Stimulated activated CD8-positive, alpha-beta memory T cell treated with anti-CD3 and anti-CD28 coated beads, Interleukin-2, amount 100 ng/mL, for 1 hour (primary cell): ENCODE data around the gene IFNAR2.
A peak's percentile ranks its signal among the peaks of the same experiment; 100 is the strongest.
"Not testable (repeated sequence)": the region's sequence is repeated elsewhere in the genome, so short reads cannot be mapped to it uniquely, and the experiment has no call there.

ENCODE experiments used
- DNase-seq, 2 donors: peaks; one replicate each; pipeline ENCODE4 v3.0.0-alpha.2; 2020; ENCODE audit warnings: low read depth in 2 of 2

The IFNAR2 gene

DNA sequence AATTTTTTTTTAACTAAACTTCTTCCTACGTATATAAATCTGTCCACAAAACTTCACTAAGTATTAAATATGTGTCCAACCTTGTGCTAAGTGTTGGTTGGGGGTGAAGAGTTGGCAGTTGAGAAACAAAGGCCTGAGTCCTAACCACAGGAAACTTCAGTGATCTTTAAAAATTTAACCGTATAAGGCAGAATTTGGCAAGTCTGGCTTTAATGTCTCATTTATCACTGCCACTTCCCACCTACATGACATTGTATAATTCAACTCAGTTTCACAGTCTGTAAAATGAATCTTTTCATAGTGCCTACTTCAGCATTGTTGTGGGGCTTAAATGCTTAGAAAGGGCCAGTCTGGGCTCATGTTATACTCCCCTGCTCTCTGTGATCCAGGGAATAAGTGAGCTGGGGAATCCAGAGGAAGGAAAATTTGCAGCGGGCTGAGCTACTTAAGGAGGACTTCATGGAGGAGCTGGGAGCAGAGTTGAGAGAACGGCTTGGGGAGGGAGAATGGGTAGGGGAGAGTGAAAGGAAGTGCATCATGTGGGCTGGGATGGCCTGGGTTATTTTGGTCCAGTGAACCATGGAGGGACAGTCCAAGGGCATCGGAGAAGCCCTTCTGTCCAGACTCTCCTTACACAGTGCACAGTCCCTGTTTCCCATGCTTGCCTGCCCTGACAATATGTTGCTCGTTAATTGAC is 14.5 kb downstream of the IFNAR2 start:
- DNase-seq = no peak

DNA sequence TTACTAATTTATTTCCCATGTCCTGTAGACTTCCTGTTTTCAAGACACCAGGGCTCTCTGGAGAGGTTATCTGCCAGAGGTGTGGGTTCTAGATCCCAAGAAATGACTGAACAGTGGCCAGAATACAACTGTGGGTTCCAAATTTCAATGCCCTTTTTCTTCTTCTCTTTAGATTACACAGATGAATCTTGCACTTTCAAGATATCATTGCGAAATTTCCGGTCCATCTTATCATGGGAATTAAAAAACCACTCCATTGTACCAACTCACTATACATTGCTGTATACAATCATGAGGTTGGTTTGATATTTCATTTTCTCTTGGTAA is 15.0 kb downstream of the IFNAR2 start:
- DNase-seq = no peak

DNA sequence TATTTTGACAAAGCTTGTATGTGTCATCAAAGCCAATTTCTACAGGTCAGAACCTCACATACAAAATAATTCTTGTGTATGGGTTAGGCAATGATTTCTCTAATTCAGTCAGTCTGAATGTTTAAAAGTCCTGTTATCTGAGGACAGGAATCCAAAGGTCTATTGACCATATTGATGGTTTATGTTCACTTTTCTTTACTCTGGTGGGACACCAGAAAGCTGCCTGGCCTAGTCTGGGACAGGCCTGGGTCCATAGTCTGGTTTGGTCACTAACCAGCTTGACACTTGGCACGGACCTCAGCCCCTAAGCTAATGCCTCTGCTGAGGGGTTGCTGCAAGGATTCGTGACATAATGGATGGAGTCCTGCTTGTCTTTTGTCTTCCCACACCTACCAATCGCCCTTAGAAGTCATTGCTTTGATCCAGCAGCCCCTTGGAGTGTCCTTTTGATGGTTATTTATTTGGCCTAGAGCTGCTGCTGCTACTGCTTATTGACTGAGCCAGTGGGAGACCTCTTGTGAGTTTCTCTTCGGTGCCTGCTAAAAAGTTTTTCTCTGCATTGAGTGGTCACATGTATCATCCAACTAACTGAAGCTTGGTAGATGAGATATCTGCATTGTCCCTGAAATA is 15.7 kb downstream of the IFNAR2 start:
- DNase-seq = no peak

DNA sequence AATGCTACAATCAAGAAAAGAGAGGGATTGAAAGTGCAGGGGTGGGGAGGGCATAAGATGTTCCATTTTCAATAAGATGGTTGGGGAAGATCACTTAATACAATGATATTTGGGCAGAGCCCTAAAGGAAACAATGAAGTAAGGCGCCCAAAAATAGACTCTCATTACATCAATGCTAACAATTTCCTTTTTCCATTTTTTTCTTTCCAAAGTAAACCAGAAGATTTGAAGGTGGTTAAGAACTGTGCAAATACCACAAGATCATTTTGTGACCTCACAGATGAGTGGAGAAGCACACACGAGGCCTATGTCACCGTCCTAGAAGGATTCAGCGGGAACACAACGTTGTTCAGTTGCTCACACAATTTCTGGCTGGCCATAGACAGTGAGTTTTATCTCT is 16.8 kb downstream of the IFNAR2 start:
- no peak for DNase-seq

DNA sequence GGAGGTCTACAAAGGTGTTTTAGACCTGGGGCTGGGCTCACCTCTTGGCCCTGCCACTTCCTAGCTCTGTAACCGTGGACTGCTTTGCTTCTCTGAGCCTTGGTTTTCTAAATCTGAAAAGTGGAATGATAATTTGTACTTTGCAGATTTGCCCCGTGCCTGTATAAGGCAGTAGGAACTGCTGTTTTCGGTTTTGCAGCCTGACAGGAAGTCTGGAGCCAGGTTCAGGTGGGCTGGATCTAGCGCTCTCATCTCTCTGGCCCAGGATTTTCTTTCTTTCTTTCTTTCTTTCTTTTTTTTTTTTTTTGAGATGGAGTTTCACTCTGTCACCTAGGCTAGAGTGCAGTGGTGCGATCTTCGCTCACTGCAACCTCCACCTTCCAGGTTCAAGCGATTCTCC is 17.2 kb downstream of the IFNAR2 start:
- DNase-seq = no peak

DNA sequence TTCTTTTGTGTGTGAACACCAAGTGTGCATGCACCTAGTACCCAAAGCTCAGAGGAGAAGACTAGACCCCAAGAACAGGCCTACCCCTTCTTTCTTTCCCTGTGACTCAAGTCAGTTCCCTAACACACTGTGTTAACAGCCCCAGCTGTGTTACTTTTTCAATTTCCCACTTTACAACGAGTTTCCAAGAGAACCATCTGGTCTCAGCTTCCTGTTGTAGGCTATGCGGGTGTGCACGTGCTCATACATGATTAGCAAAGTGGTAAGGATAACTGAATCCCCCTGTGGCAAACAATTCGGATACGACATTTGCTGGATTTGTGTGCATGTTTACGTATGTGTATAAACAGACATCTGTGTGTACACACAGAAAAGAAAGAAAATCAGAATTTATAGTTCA is 17.9 kb downstream of the IFNAR2 start:
- no peak for DNase-seq

DNA sequence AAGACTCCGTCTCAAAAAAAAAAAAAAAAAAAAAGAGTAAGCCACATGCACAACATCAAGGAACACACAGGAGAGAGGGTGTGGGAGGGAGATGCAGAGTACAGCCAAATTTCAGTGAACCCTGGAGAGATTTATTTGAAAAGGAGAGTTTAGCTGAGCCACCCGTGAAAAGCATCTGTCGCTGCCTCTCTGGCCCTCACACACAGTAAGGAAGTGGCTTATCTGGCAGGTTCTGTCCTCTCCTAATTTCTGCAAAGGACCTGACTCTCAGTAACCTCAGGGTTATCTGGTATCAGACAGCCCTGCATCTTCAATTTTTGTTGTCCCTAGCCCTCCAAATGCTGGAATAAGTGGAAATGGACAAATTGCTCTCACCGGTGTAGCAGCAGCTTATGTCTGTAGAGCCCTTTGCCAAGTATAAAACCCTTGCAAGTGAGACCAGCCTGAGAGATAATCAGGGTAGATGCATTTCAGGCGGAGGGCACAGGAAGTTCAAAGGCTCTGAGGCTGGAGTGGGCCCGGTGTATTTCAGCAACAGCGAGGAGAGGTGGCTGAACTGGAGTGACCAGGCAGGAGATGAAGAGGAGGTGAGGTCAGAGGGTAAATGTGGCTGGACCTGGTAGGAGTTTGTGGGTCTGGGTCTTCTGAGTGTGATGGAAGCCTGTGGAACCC is 19.7 kb downstream of the IFNAR2 start:
- DNase-seq = no peak

DNA sequence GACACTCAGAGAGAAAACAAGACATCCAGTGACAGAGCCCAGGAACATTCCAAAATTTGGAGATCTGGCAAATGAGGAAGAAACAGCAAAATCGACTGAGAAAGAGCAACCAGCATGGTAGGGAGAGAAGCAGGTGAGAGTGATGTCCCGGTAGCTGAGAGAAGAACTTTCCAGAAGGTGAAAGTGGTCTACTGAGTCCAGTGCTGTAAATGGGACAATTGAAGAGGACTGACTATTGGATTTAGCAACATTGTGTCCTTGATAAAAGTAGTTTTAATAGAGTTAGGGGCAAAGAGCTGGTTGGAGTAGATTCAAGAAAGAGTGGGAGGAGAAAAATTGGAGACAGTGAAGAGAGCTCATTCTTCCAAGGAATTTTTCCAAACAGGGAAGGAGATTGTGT is 21.4 kb downstream of the IFNAR2 start:
- no peak for DNase-seq

DNA sequence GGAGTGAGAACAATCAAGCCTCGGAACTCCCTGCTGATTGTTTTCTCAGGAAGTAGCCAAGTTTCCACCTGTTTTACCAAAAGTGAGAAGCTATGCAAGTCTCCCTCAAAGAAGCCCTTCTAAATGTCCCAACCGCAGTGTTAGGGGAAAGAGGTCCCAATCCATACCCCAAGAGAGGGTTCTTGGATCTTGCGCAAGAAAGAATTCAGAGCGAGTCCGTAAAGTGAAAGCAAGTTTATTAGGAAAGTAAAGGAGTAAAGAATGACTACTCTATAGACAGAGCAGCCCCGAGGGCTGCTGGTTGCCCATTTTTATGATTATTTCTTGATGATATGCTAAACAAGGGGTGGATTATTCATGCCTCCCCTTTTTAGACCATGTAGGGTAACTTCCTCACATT is 23.6 kb downstream of the IFNAR2 start:
- DNase-seq = not testable (repeated sequence)

DNA sequence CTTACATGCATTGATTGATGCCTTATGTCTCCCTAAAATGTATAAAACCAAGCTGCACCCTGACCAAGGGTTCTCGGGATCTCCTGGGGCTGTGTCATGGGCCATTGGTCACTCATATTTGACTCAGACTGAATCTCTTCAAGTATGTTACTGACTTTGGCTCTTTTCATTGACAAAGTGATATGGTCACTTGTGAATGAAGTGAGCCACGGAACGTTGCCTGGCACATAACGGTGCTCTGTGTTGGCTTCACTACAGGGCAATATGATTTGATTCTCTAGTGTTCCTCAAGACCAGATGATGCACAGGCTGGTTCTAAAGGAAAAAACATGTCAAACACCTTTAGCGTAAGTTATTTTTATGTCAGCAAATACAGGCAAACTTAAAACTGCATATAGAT is 25.0 kb downstream of the IFNAR2 start:
- no peak for DNase-seq

DNA sequence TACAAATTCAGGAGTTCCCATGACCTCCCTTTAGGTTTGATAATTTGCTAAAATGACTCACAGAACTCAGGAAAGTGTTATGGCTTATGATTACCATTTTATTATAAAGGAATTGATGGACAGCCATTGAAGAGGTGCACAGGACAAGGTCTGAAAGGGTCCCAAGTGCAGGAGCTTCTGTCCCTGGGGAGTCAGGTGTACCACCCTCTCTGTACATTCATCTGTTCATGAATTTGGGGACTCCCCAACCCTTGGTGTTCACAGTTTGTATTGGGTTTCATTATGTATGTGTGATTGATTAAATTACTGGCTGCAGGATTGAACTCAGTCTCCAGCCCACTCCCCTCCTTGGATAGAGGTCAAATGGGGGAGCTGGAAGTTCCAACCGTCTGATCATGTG is 25.7 kb downstream of the IFNAR2 start:
- no peak for DNase-seq

DNA sequence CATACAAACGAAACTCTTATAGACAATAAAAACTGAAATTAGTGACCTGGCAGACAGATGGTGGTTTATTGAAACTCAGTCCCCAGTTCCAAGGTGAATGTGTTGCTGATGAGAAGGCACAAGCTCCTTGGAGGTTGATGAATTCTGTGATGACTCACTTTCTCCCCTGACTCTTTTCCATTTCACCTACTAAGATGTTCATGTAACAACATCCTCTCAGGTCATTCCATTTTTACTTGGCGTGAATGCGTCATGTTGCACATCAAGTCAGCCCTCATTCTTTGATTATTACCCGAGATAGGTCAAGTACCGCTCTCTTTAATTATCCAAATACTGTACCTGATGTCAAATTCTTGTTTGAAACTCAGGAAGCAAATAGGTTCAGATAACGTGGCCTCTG is 26.3 kb downstream of the IFNAR2 start:
- DNase-seq = no peak

DNA sequence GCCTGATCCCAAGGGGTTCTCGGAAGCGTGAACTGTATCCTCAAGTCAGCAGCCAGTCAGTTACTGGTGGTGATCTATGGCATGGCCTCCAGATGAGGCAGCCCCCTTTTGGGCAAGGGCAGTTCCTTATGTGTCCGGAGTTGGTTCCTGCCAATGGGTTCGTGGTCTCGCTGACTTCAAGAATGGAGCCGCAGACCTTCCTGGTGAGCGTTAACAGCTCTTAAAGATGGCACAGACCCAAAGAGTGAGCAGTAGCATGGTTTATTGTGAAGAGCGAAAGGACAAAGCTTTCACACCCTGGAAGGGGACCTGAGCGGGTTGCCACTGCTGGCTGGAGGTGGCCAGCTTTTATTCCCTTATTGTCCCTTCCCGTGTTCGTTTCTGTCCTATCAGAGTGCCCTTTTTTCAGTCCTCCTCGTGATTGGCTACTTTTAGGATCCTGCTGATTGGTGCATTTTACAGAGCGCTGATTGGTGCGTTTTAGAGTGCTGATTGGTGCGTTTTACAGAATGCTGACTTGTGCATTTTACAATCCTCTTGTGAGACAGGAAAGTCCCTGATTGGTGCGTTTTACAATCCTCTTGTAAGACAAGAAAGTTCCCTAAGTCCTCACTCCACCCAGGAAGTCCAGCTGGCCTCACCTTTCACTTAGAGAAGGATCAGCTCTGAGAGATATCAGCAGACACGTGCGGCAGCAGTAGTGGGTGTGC is 27.5 kb downstream of the IFNAR2 start:
- DNase-seq = no peak

DNA sequence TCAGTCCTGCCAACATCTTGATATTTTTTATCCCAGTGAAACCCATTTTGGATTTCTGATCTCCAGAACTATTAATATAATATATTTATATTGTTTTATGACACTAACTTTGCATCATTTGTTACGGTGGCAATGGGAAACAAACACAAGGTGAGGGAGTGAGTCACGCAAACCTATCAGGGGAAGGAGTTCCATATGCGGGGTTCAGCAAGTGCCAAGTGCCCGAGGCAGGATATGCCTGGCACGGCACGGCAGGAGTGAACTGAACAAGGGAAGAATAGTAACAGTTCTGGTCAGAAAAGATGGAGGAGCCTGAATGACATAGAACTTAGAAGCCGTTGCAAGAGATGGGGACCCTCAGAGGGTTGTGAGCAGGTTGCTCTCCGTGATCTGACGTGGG is 28.7 kb downstream of the IFNAR2 start:
- no peak for DNase-seq

DNA sequence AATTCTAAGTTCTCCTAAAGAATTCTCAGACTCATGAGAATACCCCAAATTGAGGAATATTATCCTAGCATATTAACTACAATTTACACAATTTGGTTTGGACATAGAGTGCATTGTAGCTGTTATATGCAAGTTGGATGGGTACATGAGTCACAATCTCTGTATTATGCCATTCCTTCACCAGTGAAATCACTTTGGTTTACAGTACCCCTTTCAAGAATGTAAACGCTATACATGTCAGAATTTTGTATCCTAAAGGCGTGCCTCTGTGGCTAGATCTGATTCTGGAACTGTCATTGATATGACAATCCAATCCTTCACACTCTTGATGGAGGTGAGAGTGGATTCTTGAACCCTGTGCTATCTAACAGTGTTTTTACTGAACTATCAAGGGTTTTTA is 29.7 kb downstream of the IFNAR2 start:
- no peak for DNase-seq

DNA sequence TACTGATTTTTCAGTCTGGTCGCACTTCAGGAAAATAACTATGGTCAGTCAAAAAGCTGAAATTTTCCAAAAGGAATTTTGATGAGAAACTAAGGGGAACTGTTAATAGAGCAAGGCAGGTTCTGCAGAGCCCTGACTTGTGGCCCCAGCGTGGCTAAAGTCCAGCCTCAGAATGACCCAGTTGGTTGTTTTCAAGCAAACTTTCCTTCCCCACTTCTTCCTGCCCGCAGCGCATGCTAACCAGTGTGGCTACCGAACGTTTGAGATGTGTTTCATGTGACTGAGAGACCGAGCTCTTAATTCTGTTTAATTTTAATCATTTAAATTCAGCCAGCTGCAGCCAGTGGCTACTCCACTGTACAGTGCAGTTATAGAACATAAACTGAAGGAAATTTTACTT is 30.3 kb downstream of the IFNAR2 start:
- DNase-seq = no peak

DNA sequence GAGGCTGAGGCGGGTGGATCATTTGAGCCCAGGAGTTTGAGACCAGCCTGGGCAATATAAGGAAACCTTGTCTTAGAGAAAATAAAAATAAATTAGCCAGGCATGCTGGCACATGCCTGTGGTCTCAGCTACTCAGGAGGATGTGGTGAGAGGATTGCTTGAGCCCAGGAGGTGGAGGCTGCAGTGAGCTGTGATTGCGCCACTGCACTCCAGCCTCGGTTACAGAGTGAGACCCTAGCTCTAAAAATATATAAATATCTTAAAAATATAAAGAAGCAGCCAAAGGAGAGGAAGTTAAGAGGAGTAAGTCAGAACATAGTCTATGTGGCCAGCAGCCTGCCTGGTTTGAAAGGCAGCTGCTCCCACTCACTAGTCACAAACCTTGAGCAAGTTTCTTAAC is 31.9 kb downstream of the IFNAR2 start:
- no peak for DNase-seq

DNA sequence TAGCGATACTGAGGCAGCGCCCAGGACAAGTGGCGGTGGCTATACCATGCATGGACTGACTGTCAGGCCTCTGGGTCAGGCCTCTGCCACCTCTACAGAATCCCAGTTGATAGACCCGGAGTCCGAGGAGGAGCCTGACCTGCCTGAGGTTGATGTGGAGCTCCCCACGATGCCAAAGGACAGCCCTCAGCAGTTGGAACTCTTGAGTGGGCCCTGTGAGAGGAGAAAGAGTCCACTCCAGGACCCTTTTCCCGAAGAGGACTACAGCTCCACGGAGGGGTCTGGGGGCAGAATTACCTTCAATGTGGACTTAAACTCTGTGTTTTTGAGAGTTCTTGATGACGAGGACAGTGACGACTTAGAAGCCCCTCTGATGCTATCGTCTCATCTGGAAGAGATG is 33.2 kb downstream of the IFNAR2 start:
- no peak for DNase-seq

DNA sequence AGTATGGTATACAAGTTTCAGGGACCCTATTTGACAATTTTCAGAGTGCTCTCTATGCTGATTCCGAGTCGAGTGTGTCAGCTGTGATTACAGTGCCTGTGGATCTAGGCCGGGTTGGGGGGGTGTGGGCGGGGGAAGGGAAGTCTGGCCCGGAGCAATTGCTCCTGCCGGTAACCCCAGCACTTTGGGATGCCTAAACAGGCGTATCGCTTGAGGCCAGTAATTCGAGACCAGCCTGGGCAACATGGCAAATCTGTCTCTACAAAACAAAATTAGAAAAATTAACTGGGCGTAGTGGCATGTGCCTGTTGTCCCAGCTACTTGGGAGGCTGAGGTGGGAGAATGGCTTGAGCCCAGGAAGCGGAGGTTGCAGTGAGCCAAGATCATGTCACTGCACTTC is 34.8 kb downstream of the IFNAR2 start:
- no peak for DNase-seq

DNA sequence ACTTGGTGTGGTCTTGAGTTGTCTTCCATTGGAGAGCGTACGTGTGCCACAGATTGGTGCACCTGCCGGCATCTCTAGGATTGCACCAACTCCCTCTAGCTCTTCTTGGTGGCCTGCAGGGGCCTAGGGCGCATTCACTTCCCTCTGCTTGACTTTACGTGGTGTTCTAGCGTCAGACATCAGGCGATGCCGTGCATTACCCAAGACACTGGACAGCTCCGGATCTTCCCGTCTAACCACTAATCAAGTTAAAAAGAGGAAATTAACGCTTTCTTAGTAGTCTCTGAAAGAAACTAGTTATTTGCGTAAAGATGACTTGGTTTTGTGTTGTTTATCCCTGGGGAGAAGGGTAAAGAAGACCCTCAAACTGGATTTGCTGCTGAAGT is 35.9 kb downstream of the IFNAR2 start:
- DNase-seq = no peak

DNA sequence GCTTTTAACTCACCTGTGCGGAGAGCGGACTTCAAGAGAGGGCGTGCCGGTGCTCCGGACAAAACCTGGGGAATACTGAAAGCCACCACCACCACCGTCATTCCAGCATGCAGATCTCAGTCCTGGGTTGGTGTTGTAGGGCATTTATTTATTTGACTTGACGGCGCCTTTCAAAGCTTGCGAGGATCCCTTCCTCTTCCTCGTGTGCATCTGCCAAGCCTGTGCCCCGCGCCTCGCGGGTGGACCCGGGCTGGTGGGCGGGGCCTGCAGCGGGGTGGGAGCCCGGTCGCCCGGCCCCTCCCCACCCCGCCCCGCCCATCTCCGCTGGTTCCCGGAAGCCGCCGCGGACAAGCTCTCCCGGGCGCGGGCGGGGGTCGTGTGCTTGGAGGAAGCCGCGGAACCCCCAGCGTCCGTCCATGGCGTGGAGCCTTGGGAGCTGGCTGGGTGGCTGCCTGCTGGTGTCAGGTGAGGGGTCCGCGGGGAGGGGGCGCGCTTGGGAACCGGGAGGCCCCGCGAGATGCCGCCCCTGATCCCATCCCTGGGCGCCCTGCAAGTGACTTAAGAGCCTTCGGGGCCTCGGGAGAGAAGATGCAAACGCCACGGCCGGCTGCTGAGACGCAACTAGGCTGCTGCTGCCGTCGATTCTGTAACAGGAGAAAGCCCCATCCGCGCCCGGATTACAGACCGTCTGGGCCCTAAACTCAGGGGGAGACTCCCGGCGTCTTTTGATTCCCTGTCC is 36.5 kb downstream of the IFNAR2 start, which contains the start of gene IL10RB:
IL10RB (plus strand) TSS at position 318 of the 739 bp plus-strand sequence; CDS start at position 417, 99 bp downstream.
- peak; percentile 33 to 62 for DNase-seq

DNA sequence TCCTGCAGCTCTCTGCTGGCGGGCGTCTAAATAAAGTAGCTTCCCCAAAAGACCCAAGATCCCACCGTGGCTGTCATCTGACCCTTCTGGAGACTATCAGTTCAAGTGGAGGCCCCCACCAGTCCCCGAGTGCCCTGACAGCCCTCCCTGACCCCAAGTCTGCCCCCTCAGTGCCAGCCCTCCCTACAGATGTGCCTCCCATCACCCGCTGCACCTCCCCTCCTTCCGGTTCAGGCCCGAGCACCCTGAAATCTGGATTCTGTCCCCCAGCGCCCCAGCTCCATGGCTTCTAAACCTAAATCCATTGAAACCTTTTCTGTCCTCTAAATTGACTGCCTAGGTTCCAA is 37.0 kb downstream of the IFNAR2 start:
- no peak for DNase-seq
